PC-3 (cell line): ENCODE measurements around the gene GABRA4. TPM values are rescaled to one million over a fixed set of nuclear protein-coding genes. Genes with fewer than 3 reads are reported as not detected.
A peak's percentile ranks its signal among the peaks of the same experiment; 100 is the strongest.

ENCODE experiments used
- ATAC-seq: fragments of 200-7000 bp; cut with Tn5 transposase; 2 replicates; pipeline ENCODE4 v1.9.1; 2020; ENCODE audit warnings: mild to moderate bottlenecking, moderate library complexity
- BruUV-seq: library from RNA; stranded (reverse); fragments of 400-500 nt; replicated peaks from 2 replicates; lab custom pipeline; 2021; lab: Mats Ljungman, UMichigan
- CTCF ChIA-PET: fragments of 300-600 bp; sonication (Branson Sonifier 250); formaldehyde crosslinking; loops from one replicate; lab custom pipeline; 2022; ENCODE audit warnings: antibody characterized with exemption; lab: Charles Lee
- POLR2A ChIA-PET: fragments of 300-600 bp; sonication (Branson Sonifier 250); formaldehyde crosslinking; loops from one replicate; lab custom pipeline; 2022; ENCODE audit warnings: antibody characterized with exemption; ENCODE audit not compliant: unreplicated experiment; lab: Charles Lee
- DNase-seq: peaks from one replicate; pipeline ENCODE4 v3.0.0-alpha.2; 2015
- H2AFZ ChIP-seq: fragments of 300-600 bp; sonication (generic); 2 replicates; pipeline ENCODE4 v1.6.0; 2016; ENCODE audit warnings: antibody characterized with exemption, low read length
- H3F3A ChIP-seq: fragments of 300-600 bp; sonication (generic); one replicate; pipeline ENCODE4 v1.6.0; 2017; ENCODE audit warnings: antibody characterized with exemption, low read length, control low read depth, mild to moderate bottlenecking; ENCODE audit not compliant: unreplicated experiment
- H3K27ac ChIP-seq: fragments of 300-600 bp; sonication (generic); 2 replicates; pipeline ENCODE4 v1.5.1; 2016; ENCODE audit warnings: mild to moderate bottlenecking, low read length
- H3K27me3 ChIP-seq: fragments of 300-600 bp; sonication (generic); 2 replicates; pipeline ENCODE4 v1.6.1; 2016; ENCODE audit warnings: low read length, mixed read lengths
- H3K36me3 ChIP-seq: fragments of 300-600 bp; sonication (generic); 2 replicates; pipeline ENCODE4 v1.6.1; 2016; ENCODE audit warnings: low read depth, mixed run types, low read length, mixed read lengths
- H3K4me1 ChIP-seq: fragments of 300-600 bp; sonication (generic); 2 replicates; pipeline ENCODE4 v1.5.1; 2016; ENCODE audit warnings: low read length; ENCODE audit not compliant: insufficient read depth
- H3K4me2 ChIP-seq: fragments of 300-600 bp; sonication (generic); 2 replicates; pipeline ENCODE4 v1.6.0; 2016; ENCODE audit warnings: low read length
- H3K4me3 ChIP-seq: fragments of 300-600 bp; sonication (generic); 2 replicates; pipeline ENCODE4 v1.5.1; 2016; ENCODE audit warnings: mild to moderate bottlenecking, low read length, mixed read lengths
- H3K79me2 ChIP-seq: fragments of 300-600 bp; sonication (generic); 2 replicates; pipeline ENCODE4 v1.6.1; 2017; ENCODE audit warnings: low read length, mixed read lengths
- H3K9ac ChIP-seq: fragments of 300-600 bp; sonication (generic); 2 replicates; pipeline ENCODE4 v1.6.0; 2016; ENCODE audit warnings: mild to moderate bottlenecking, low read length
- H3K9me2 ChIP-seq: fragments of 300-600 bp; sonication (generic); replicated peaks from 2 replicates; pipeline ENCODE4 v1.6.1; 2016; ENCODE audit warnings: mixed run types, low read length, mixed read lengths
- H3K9me3 ChIP-seq: fragments of 300-600 bp; sonication (generic); 2 replicates; pipeline ENCODE4 v1.6.1; 2016; ENCODE audit warnings: low read length, mixed read lengths
- H4K20me1 ChIP-seq: fragments of 300-600 bp; sonication (generic); 2 replicates; pipeline ENCODE4 v1.6.1; 2016; ENCODE audit warnings: low read length, mixed read lengths
- EZH2 ChIP-seq: fragments of 300-600 bp; sonication (generic); IDR thresholded peaks from one replicate; pipeline ENCODE4 v1.6.1; 2017; ENCODE audit warnings: antibody characterized with exemption, mild to moderate bottlenecking, low read length; ENCODE audit not compliant: unreplicated experiment
- EZH2phosphoT487 ChIP-seq: fragments of 300-600 bp; sonication (generic); IDR thresholded peaks from 2 replicates; pipeline ENCODE4 v1.6.1; 2018; ENCODE audit warnings: mild to moderate bottlenecking, antibody characterized with exemption, low read length, borderline replicate concordance
- intact Hi-C: fragments of 100-400 bp; cut with micrococcal nuclease; formaldehyde crosslinking; loops from 2 replicates; pipeline ENCODE4 v1.9.0; 2023
- total RNA-seq: library from RNA; depleted of rRNA; stranded (reverse); fragments of >200 nt; gene quantifications from 2 replicates; pipeline ENCODE4 v1.2.3, GENCODE V29; 2014
- TF ChIP-seq, protein P1 (sequence below): fragments of 300-600 bp; sonication (generic); conservative IDR thresholded peaks from 2 replicates; pipeline ENCODE4 v1.5.1; 2017; ENCODE audit warnings: antibody characterized with exemption, low read depth, mild to moderate bottlenecking, low read length

Gene GABRA4
- total RNA-seq, 1 experiment from 2014 or later, result not detected

DNA sequence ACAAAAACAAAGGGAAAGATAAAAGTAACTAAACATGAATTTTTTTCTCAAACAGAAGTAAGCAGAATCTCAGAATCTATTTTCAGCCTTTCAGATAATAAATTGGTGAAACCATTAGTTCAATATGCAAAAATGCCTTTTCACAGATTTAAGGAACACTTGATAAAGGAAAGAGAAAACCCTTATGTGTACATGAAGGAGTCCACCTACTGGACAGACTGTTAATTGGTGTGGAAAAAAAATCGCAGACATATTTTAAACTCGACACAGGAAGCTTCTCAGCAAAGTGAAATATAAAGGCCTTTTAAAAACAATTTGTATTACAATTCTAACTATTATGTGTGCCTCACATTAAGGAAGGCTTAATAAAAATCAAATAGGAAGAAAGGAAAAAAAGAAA, 106.7 kb downstream of the GABRA4 start:
- BruUV-seq, result no TSS peak
- ChIA-PET CTCF (no interaction called here), POLR2A (no interaction called here)
- H3K36me3 ChIP-seq, result no peaks in the 10 kb centered on the region
- H3K27ac ChIP-seq, result no peak overlapping the region
- H3K27me3 ChIP-seq, result no peaks in the 10 kb centered on the region; the same call in 1 of the 2 replicates
- no peaks in the 10 kb centered on the region for H3F3A ChIP-seq
- no peaks in the 10 kb centered on the region for H3K9me2 ChIP-seq
- H3K4me2 ChIP-seq, result no peak overlapping the region
- no peaks in the 10 kb centered on the region for H4K20me1 ChIP-seq
- TF ChIP-seq EZH2, result no peak
- TF ChIP-seq, protein P1, sequence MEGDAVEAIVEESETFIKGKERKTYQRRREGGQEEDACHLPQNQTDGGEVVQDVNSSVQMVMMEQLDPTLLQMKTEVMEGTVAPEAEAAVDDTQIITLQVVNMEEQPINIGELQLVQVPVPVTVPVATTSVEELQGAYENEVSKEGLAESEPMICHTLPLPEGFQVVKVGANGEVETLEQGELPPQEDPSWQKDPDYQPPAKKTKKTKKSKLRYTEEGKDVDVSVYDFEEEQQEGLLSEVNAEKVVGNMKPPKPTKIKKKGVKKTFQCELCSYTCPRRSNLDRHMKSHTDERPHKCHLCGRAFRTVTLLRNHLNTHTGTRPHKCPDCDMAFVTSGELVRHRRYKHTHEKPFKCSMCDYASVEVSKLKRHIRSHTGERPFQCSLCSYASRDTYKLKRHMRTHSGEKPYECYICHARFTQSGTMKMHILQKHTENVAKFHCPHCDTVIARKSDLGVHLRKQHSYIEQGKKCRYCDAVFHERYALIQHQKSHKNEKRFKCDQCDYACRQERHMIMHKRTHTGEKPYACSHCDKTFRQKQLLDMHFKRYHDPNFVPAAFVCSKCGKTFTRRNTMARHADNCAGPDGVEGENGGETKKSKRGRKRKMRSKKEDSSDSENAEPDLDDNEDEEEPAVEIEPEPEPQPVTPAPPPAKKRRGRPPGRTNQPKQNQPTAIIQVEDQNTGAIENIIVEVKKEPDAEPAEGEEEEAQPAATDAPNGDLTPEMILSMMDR, result peak; percentile 52; the same call in 1 of the 2 replicates
- no peak for TF ChIP-seq EZH2phosphoT487
- no peaks in the 10 kb centered on the region for H3K79me2 ChIP-seq
- H3K9me3 ChIP-seq, result no peaks in the 10 kb centered on the region
- H3K4me1 ChIP-seq, result no peaks in the 10 kb centered on the region
- H3K4me3 ChIP-seq, result no peak overlapping the region
- no peak overlapping the region for H3K9ac ChIP-seq
- intact Hi-C loops, result no loop called here
- ATAC-seq, result no peak
- H2AFZ ChIP-seq, result no peak overlapping the region
- DNase-seq, result peak; percentile 38

DNA sequence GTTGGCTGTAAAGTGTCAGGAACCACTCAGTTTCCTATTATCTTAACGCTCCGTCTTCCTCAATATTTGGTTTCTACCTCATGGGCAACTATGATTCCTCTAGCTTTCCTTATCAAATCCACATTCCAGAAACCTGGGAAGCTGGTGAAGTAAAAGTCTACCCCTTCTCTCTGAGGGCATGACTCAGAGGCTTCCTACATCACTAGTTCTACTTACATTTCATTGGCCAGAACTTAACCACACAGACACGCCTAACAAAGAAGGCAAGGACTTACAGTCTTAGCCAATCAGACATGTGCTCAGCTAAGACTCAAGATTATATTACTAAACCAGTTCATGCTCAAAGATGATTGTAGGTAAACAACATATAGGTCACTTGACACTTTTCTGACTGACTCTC, 114.7 kb downstream of the GABRA4 start:
- H3K4me1 ChIP-seq, result no peaks in the 10 kb centered on the region
- H4K20me1 ChIP-seq, result no peaks in the 10 kb centered on the region
- DNase-seq (no peak), ATAC-seq (no peak)
- no peaks in the 10 kb centered on the region for H3F3A ChIP-seq
- H3K9me2 ChIP-seq, result no peaks in the 10 kb centered on the region
- BruUV-seq, result no TSS peak
- H2AFZ ChIP-seq, result no peak overlapping the region
- H3K36me3 ChIP-seq, result no peaks in the 10 kb centered on the region
- H3K27ac ChIP-seq, result no peak overlapping the region
- ChIA-PET CTCF (no interaction called here), POLR2A (no interaction called here)
- H3K4me3 ChIP-seq, result no peak overlapping the region
- H3K27me3 ChIP-seq, result no peaks in the 10 kb centered on the region
- no peak for TF ChIP-seq EZH2phosphoT487
- TF ChIP-seq, protein P1, result no peak
- no peak for TF ChIP-seq EZH2
- H3K79me2 ChIP-seq, result no peaks in the 10 kb centered on the region
- H3K9ac ChIP-seq, result no peak overlapping the region
- H3K9me3 ChIP-seq, result no peaks in the 10 kb centered on the region
- H3K4me2 ChIP-seq, result no peak overlapping the region
- intact Hi-C loops, result no loop called here

- no peak overlapping the region for H2AFZ ChIP-seq
- DNase-seq (no peak), ATAC-seq (no peak)
- CTCF ChIA-PET, result no interaction called here
- no peak for TF ChIP-seq EZH2phosphoT487
- TF ChIP-seq, protein P1, result no peak
- no peak for TF ChIP-seq EZH2
- no peak overlapping the region for H3K4me2 ChIP-seq
- no peaks in the 10 kb centered on the region for H3K9me2 ChIP-seq
- no peak overlapping the region for H3K4me3 ChIP-seq
- no peaks in the 10 kb centered on the region for H3K36me3 ChIP-seq
- no TSS peak for BruUV-seq
- no peaks in the 10 kb centered on the region for H3K9me3 ChIP-seq
- H3F3A ChIP-seq, result no peaks in the 10 kb centered on the region
- H3K9ac ChIP-seq, result no peak overlapping the region
- no peaks in the 10 kb centered on the region for H3K27me3 ChIP-seq
- POLR2A ChIA-PET, result no interaction called here
- H4K20me1 ChIP-seq, result no peaks in the 10 kb centered on the region
- H3K27ac ChIP-seq, result no peak overlapping the region
- intact Hi-C loops, result no loop called here
- H3K79me2 ChIP-seq, result no peaks in the 10 kb centered on the region
- H3K4me1 ChIP-seq, result no peaks in the 10 kb centered on the region
These were observed 118.6 kb downstream of the GABRA4 start for GRCh38 chr4:46874811-46875210.
